ENCODE measurements around the gene CACNB4. TPM values are rescaled to one million over a fixed set of nuclear protein-coding genes. Genes with fewer than 3 reads are reported as not detected.

CACNB4 gene
- total RNA-seq, 4 donors from 2014 or later: 1.5 to 5.4 (median 2.4) TPM

DNA sequence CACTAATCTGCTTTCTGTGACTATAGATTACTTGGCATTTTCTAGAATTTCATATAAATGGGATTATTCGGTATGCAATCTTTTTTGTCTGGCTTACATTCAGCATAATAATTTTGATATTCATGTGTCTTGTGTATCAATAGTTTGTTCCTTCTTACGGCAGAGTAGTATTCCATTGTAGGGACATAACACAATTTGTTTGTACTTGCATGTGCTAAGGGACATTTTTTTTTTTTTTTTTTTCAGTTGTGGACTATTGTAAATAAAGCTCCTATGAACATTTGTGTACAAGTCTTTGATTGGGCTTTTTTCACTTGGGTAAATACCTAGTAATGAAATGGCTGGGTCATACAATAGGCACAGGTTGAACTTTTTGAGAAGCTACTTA, 315.7 kb downstream of the CACNB4 start:
- TF ChIP-seq, protein P1, sequence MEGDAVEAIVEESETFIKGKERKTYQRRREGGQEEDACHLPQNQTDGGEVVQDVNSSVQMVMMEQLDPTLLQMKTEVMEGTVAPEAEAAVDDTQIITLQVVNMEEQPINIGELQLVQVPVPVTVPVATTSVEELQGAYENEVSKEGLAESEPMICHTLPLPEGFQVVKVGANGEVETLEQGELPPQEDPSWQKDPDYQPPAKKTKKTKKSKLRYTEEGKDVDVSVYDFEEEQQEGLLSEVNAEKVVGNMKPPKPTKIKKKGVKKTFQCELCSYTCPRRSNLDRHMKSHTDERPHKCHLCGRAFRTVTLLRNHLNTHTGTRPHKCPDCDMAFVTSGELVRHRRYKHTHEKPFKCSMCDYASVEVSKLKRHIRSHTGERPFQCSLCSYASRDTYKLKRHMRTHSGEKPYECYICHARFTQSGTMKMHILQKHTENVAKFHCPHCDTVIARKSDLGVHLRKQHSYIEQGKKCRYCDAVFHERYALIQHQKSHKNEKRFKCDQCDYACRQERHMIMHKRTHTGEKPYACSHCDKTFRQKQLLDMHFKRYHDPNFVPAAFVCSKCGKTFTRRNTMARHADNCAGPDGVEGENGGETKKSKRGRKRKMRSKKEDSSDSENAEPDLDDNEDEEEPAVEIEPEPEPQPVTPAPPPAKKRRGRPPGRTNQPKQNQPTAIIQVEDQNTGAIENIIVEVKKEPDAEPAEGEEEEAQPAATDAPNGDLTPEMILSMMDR (IDR thresholded peaks at IDR 0.05): no peak
- no peak for DNase-seq (ENCODE audit: low spot score)
- no peak for ATAC-seq (ENCODE audit: low FRiP score)

Small RNA genes within 50 kb of the gene (small RNA-seq; reads per million reads assigned to genes)
- not detected for gene RPL30P2

Other genes with a start within 250 kb of the CACNB4 start
- 10 to 100 TPM; 23.9 to 47.8 (median 33.4) TPM for gene STAM2, start 76.7 kb upstream of the CACNB4 start, total RNA-seq
- 10 to 100 TPM; 34.6 to 62.1 (median 51.3) TPM for gene FMNL2, start 236.1 kb upstream of the CACNB4 start, total RNA-seq